ENCODE data around the gene FMNL2. TPM values are rescaled to one million over a fixed set of nuclear protein-coding genes. Genes with fewer than 3 reads are reported as not detected.

Gene FMNL2
- polyA plus RNA-seq, 1 donor from 2014 or later = 86.5 TPM

DNA sequence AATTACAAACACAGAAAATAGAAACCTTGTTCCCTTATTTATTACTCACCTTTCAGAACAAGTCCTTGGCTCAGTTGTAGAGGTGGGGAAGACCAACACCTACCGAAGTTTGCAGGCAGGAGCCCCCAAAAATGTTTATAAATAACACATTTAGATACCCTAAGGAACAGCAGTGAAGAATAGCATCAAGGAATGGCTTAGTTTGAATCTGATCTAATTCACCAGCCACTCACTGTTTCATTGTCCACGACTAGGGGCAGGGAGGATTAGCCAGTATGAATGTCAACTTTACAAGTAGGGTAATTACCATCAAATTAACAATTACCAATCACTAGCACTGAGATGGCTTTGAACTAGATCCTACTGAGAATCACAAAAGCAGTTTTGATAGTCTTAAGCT is 316.9 kb downstream of the FMNL2 start:
- H2AFZ ChIP-seq (ENCODE audit: low read depth, low read length) = no peak overlapping the region
- H3K4me2 ChIP-seq (ENCODE audit: low read length) = no peak overlapping the region
- no peaks in the 10 kb centered on the region for H3K27me3 ChIP-seq (ENCODE audit: insufficient read depth, low read depth, low read length)
- no peaks in the 10 kb centered on the region for H3F3A ChIP-seq (ENCODE audit: insufficient read depth, low read length, poor library complexity, severe bottlenecking)
- H3K9ac ChIP-seq (ENCODE audit: low read length) = no peak overlapping the region
- TF ChIP-seq SMC3 (conservative IDR thresholded peaks at IDR 0.05; ENCODE audit: poor library complexity) = no peak
- H3K27ac ChIP-seq (ENCODE audit: low read length) = no peak overlapping the region
- H4K20me1 ChIP-seq (ENCODE audit: insufficient read depth) = no peaks in the 10 kb centered on the region
- no peaks in the 10 kb centered on the region for H3K9me3 ChIP-seq (ENCODE audit: low read length)
- no peak overlapping the region for H3K4me3 ChIP-seq (ENCODE audit: low read length)
- peaks cover 8% of the 10 kb centered on the region for H3K36me3 ChIP-seq (ENCODE audit: insufficient read depth, low read length)
- no peaks in the 10 kb centered on the region for H3K9me2 ChIP-seq (ENCODE audit: insufficient read depth, low read length)
- H3K79me2 ChIP-seq (replicated peaks; ENCODE audit: insufficient read depth, low read length) = no peaks in the 10 kb centered on the region

DNA sequence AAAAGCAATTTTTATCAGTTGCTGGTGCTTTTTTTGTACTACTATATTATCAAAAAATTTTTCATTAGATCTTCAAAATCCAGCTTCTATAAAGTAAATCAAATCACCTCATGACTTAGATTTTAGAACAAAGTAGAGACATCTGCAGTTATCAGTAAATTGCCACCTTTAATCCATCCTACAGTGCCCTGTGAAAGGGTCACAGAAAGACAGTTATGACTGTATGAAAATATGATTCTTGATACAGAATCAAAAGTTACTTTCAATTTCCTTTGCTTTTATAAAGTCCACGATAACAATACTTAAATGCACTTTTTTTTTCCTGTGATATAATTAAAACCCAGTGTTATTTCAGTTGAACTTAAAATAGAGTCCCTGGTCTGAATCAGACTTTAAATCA is 320.9 kb downstream of the FMNL2 start:
- H3F3A ChIP-seq (ENCODE audit: insufficient read depth, low read length, poor library complexity, severe bottlenecking) = no peaks in the 10 kb centered on the region
- H2AFZ ChIP-seq (ENCODE audit: low read depth, low read length) = no peak overlapping the region
- no peaks in the 10 kb centered on the region for H3K9me3 ChIP-seq (ENCODE audit: low read length)
- H3K9ac ChIP-seq (ENCODE audit: low read length) = no peak overlapping the region
- H3K27ac ChIP-seq (ENCODE audit: low read length) = no peak overlapping the region
- H3K9me2 ChIP-seq (ENCODE audit: insufficient read depth, low read length) = no peaks in the 10 kb centered on the region
- no peaks in the 10 kb centered on the region for H4K20me1 ChIP-seq (ENCODE audit: insufficient read depth)
- no peak overlapping the region for H3K4me3 ChIP-seq (ENCODE audit: low read length)
- no peak overlapping the region for H3K4me2 ChIP-seq (ENCODE audit: low read length)
- TF ChIP-seq, protein P1, sequence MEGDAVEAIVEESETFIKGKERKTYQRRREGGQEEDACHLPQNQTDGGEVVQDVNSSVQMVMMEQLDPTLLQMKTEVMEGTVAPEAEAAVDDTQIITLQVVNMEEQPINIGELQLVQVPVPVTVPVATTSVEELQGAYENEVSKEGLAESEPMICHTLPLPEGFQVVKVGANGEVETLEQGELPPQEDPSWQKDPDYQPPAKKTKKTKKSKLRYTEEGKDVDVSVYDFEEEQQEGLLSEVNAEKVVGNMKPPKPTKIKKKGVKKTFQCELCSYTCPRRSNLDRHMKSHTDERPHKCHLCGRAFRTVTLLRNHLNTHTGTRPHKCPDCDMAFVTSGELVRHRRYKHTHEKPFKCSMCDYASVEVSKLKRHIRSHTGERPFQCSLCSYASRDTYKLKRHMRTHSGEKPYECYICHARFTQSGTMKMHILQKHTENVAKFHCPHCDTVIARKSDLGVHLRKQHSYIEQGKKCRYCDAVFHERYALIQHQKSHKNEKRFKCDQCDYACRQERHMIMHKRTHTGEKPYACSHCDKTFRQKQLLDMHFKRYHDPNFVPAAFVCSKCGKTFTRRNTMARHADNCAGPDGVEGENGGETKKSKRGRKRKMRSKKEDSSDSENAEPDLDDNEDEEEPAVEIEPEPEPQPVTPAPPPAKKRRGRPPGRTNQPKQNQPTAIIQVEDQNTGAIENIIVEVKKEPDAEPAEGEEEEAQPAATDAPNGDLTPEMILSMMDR (IDR thresholded peaks at IDR 0.05; ENCODE audit: poor library complexity, severe bottlenecking) = no peak
- no peak for TF ChIP-seq EZH2 (IDR thresholded peaks at IDR 0.05; ENCODE audit: borderline replicate concordance, insufficient read depth, low read length, poor library complexity, severe bottlenecking)
- TF ChIP-seq, protein P2, sequence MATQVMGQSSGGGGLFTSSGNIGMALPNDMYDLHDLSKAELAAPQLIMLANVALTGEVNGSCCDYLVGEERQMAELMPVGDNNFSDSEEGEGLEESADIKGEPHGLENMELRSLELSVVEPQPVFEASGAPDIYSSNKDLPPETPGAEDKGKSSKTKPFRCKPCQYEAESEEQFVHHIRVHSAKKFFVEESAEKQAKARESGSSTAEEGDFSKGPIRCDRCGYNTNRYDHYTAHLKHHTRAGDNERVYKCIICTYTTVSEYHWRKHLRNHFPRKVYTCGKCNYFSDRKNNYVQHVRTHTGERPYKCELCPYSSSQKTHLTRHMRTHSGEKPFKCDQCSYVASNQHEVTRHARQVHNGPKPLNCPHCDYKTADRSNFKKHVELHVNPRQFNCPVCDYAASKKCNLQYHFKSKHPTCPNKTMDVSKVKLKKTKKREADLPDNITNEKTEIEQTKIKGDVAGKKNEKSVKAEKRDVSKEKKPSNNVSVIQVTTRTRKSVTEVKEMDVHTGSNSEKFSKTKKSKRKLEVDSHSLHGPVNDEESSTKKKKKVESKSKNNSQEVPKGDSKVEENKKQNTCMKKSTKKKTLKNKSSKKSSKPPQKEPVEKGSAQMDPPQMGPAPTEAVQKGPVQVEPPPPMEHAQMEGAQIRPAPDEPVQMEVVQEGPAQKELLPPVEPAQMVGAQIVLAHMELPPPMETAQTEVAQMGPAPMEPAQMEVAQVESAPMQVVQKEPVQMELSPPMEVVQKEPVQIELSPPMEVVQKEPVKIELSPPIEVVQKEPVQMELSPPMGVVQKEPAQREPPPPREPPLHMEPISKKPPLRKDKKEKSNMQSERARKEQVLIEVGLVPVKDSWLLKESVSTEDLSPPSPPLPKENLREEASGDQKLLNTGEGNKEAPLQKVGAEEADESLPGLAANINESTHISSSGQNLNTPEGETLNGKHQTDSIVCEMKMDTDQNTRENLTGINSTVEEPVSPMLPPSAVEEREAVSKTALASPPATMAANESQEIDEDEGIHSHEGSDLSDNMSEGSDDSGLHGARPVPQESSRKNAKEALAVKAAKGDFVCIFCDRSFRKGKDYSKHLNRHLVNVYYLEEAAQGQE (IDR thresholded peaks at IDR 0.05; ENCODE audit: borderline replicate concordance) = no peak
- H3K27me3 ChIP-seq (ENCODE audit: insufficient read depth, low read depth, low read length) = no peaks in the 10 kb centered on the region
- no peaks in the 10 kb centered on the region for H3K79me2 ChIP-seq (replicated peaks; ENCODE audit: insufficient read depth, low read length)
- H3K36me3 ChIP-seq (ENCODE audit: insufficient read depth, low read length) = peaks cover 15% of the 10 kb centered on the region

DNA sequence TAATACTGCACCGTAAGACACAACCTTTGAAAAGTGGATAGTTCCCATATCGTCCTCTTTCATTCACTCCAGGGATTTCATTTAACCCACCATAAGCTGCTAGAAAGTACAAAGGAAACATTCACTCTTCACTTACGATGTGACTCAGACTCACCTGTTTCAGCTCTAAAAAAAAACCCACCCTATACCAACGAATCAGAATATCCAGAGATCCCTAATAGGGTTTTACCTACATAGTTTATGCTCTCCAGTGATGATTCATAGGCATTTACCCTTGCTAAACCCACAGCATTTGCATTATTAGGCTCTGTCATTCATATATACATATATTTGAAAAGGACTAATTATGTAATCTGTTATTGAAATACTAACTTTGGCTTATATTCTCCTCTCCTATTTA is 322.1 kb downstream of the FMNL2 start:
- Histone ChIP-seq H3K27me3 (ENCODE audit: insufficient read depth, low read depth, low read length) (no peaks in the 10 kb centered on the region), H3F3A (ENCODE audit: insufficient read depth, low read length, poor library complexity, severe bottlenecking) (no peaks in the 10 kb centered on the region), H3K9ac (ENCODE audit: low read length) (no peak overlapping the region), H3K27ac (ENCODE audit: low read length) (no peak overlapping the region), H3K36me3 (ENCODE audit: insufficient read depth, low read length) (peaks cover 15% of the 10 kb centered on the region), H3K9me3 (ENCODE audit: low read length) (no peaks in the 10 kb centered on the region), H4K20me1 (ENCODE audit: insufficient read depth) (no peaks in the 10 kb centered on the region), H3K9me2 (ENCODE audit: insufficient read depth, low read length) (no peaks in the 10 kb centered on the region), H3K79me2 (replicated peaks; ENCODE audit: insufficient read depth, low read length) (no peaks in the 10 kb centered on the region), H3K4me3 (ENCODE audit: low read length) (no peak overlapping the region), H2AFZ (ENCODE audit: low read depth, low read length) (no peak overlapping the region), H3K4me2 (ENCODE audit: low read length) (no peak overlapping the region)
- TF ChIP-seq RAD21 (conservative IDR thresholded peaks at IDR 0.05) (no peak), EP300 (conservative IDR thresholded peaks at IDR 0.05; ENCODE audit: poor library complexity, severe bottlenecking) (no peak), SMC3 (conservative IDR thresholded peaks at IDR 0.05; ENCODE audit: poor library complexity) (no peak), EZH2 (IDR thresholded peaks at IDR 0.05; ENCODE audit: borderline replicate concordance, insufficient read depth, low read length, poor library complexity, severe bottlenecking) (no peak), TAF1 (IDR thresholded peaks at IDR 0.05; ENCODE audit: low read depth) (no peak), POLR2AphosphoS5 (IDR thresholded peaks at IDR 0.05) (no peak), MXI1 (conservative IDR thresholded peaks at IDR 0.05; ENCODE audit: poor library complexity, severe bottlenecking) (no peak)
- TF ChIP-seq, protein P2 (IDR thresholded peaks at IDR 0.05; ENCODE audit: borderline replicate concordance) = no peak
- TF ChIP-seq, protein P1 (IDR thresholded peaks at IDR 0.05; ENCODE audit: poor library complexity, severe bottlenecking) = no peak
